Gastroesophageal sphincter (tissue), 2 donors: ENCODE data around the gene MSX2.

Source experiments
- EP300 ChIP-seq: sonication (generic); formaldehyde crosslinking; IDR thresholded peaks from one replicate; pipeline ENCODE4 v1.6.1; 2017; ENCODE audit warnings: antibody characterized with exemption, mild to moderate bottlenecking
- POLR2A ChIP-seq, 2 donors: fragments of 450-650 bp; IDR thresholded peaks; one replicate each; pipeline ENCODE4 v1.6.1; 2017; ENCODE audit warnings: antibody characterized with exemption in 2 of 2, mild to moderate bottlenecking in 2 of 2, moderate library complexity in 1 of 2

- TF ChIP-seq POLR2A (IDR thresholded peaks at IDR 0.05) (no peak), EP300 (no peak)
Observed at GRCh38 chr5:174734571-174735497, 10.5 kb downstream of the MSX2 start.
